NCI-H1436 (cell line): ENCODE results near the gene FIGN.

ENCODE experiments used
- DNase-seq: peaks from one replicate; lab custom pipeline; 2025; lab: John Stamatoyannopoulos, UW

FIGN gene

GRCh38 chr2:163709270-163709669 lies 26.5 kb downstream of the FIGN start:
- DNase-seq, result no peak

GRCh38 chr2:163708265-163708664 lies 27.5 kb downstream of the FIGN start:
- no peak for DNase-seq

- DNase-seq, result no peak
Observed at GRCh38 chr2:163703386-163703785, 32.4 kb downstream of the FIGN start.

GRCh38 chr2:163701399-163702195 lies 34.2 kb downstream of the FIGN start:
- DNase-seq, result no peak

GRCh38 chr2:163698857-163699256 lies 37.0 kb downstream of the FIGN start:
- DNase-seq, result no peak

- no peak for DNase-seq
Observed at GRCh38 chr2:163697846-163698637, 37.8 kb downstream of the FIGN start.

- DNase-seq, result no peak
Observed at GRCh38 chr2:163697429-163697828, 38.4 kb downstream of the FIGN start.

- no peak for DNase-seq
Observed at GRCh38 chr2:163693484-163693883, 42.3 kb downstream of the FIGN start.

GRCh38 chr2:163692611-163693482 lies 43.0 kb downstream of the FIGN start:
- DNase-seq, result no peak

- no peak for DNase-seq
Observed at GRCh38 chr2:163692081-163692480, 43.7 kb downstream of the FIGN start.

- no peak for DNase-seq
Observed at GRCh38 chr2:163690896-163691295, 44.9 kb downstream of the FIGN start.

GRCh38 chr2:163687217-163687616 lies 48.6 kb downstream of the FIGN start:
- DNase-seq, result no peak

GRCh38 chr2:163686289-163686688 lies 49.5 kb downstream of the FIGN start:
- no peak for DNase-seq

GRCh38 chr2:163682695-163683094 lies 53.1 kb downstream of the FIGN start:
- no peak for DNase-seq

- no peak for DNase-seq
Observed at GRCh38 chr2:163681745-163682144, 54.1 kb downstream of the FIGN start.

- no peak for DNase-seq
Observed at GRCh38 chr2:163675388-163675787, 60.4 kb downstream of the FIGN start.

GRCh38 chr2:163673522-163673921 lies 62.3 kb downstream of the FIGN start:
- DNase-seq, result no peak

- no peak for DNase-seq
Observed at GRCh38 chr2:163670929-163671328, 64.9 kb downstream of the FIGN start.

- DNase-seq, result no peak
Observed at GRCh38 chr2:163669506-163669905, 66.3 kb downstream of the FIGN start.

- DNase-seq, result no peak
Observed at GRCh38 chr2:163667064-163667887, 68.5 kb downstream of the FIGN start.

GRCh38 chr2:163665817-163666216 lies 70.0 kb downstream of the FIGN start:
- DNase-seq, result no peak
